Neural progenitor cell (in vitro differentiated cells): Measurements from ENCODE around the gene COL17A1. TPM values are rescaled to one million over a fixed set of nuclear protein-coding genes. Genes with fewer than 3 reads are reported as not detected.
A peak's percentile ranks its signal among the peaks of the same experiment; 100 is the strongest.

Experiments
- DNase-seq: peaks from one replicate; pipeline ENCODE4 v3.0.0-alpha.2; 2016; ENCODE audit warnings: low spot score
- H2AFZ ChIP-seq: fragments of 200-600 bp; sonication (generic); replicated peaks from 2 replicates; pipeline ENCODE4 v1.6.1; 2016; ENCODE audit warnings: antibody characterized with exemption
- H3F3A ChIP-seq: fragments of 200-600 bp; sonication (generic); 2 replicates; pipeline ENCODE4 v1.6.1; 2016; ENCODE audit warnings: antibody characterized with exemption, low read depth
- H3K27ac ChIP-seq: fragments of 200-600 bp; sonication (generic); 2 replicates; pipeline ENCODE4 v1.5.1; 2016; ENCODE audit warnings: mild to moderate bottlenecking
- H3K27me3 ChIP-seq: fragments of 200-600 bp; sonication (generic); 2 replicates; pipeline ENCODE4 v1.6.1; 2016; ENCODE audit warnings: mild to moderate bottlenecking, moderate library complexity
- H3K36me3 ChIP-seq: fragments of 200-600 bp; sonication (generic); 2 replicates; pipeline ENCODE4 v1.5.1; 2016
- H3K4me1 ChIP-seq: fragments of 200-600 bp; sonication (generic); 2 replicates; pipeline ENCODE4 v1.6.1; 2016; ENCODE audit warnings: mixed run types
- H3K4me2 ChIP-seq: fragments of 200-600 bp; sonication (generic); 2 replicates; pipeline ENCODE4 v1.6.1; 2016
- H3K4me3 ChIP-seq: fragments of 200-600 bp; sonication (generic); 2 replicates; pipeline ENCODE4 v1.5.1; 2016
- H3K79me2 ChIP-seq: fragments of 200-600 bp; sonication (generic); 2 replicates; pipeline ENCODE4 v1.6.1; 2016; ENCODE audit warnings: low read depth
- H3K9ac ChIP-seq: fragments of 200-600 bp; sonication (generic); 2 replicates; pipeline ENCODE4 v1.6.1; 2016
- H3K9me3 ChIP-seq: fragments of 200-600 bp; sonication (generic); 2 replicates; pipeline ENCODE4 v1.5.1; 2016; ENCODE audit warnings: low read depth
- H4K20me1 ChIP-seq: fragments of 200-600 bp; sonication (generic); 2 replicates; pipeline ENCODE4 v1.6.1; 2016; ENCODE audit warnings: low read depth
- H3K27ac Mint-ChIP-seq: 3 replicates; pipeline ENCODE4 v1.8.0; 2021; ENCODE audit warnings: mixed read lengths
- H3K27me3 Mint-ChIP-seq: 2 replicates; pipeline ENCODE4 v1.8.0; 2022; ENCODE audit warnings: low read depth, mild to moderate bottlenecking, inconsistent platforms, moderate library complexity, mixed read lengths; ENCODE audit not compliant: insufficient read depth
- H3K36me3 Mint-ChIP-seq: 3 replicates; pipeline ENCODE4 v1.8.0; 2021; ENCODE audit warnings: mixed read lengths
- H3K4me1 Mint-ChIP-seq: 3 replicates; pipeline ENCODE4 v1.8.0; 2021; ENCODE audit warnings: mixed read lengths
- H3K4me3 Mint-ChIP-seq: 3 replicates; pipeline ENCODE4 v1.8.0; 2021; ENCODE audit warnings: mild to moderate bottlenecking, moderate library complexity, mixed read lengths
- H3K9me3 Mint-ChIP-seq: 3 replicates; pipeline ENCODE4 v1.8.0; 2020; ENCODE audit warnings: mixed read lengths
- CTCF ChIP-seq: fragments of 200-600 bp; sonication (generic); IDR thresholded peaks from 2 replicates; pipeline ENCODE4 v1.5.1; 2017; ENCODE audit warnings: antibody characterized with exemption, mild to moderate bottlenecking
- EZH2 ChIP-seq: fragments of 200-600 bp; sonication (generic); IDR thresholded peaks from 2 replicates; pipeline ENCODE4 v1.6.1; 2017; ENCODE audit warnings: antibody characterized with exemption, mild to moderate bottlenecking, moderate library complexity
- EZH2phosphoT487 ChIP-seq: fragments of 200-600 bp; sonication (generic); IDR thresholded peaks from 2 replicates; pipeline ENCODE4 v1.6.1; 2017; ENCODE audit warnings: antibody characterized with exemption
- total RNA-seq: library from RNA; depleted of rRNA; stranded (reverse); fragments of >200 nt; gene quantifications from 2 replicates; pipeline ENCODE4 v1.2.3, GENCODE V29; 2015; ENCODE audit warnings: low replicate concordance

Gene COL17A1
- total RNA-seq, 1 donor from 2014 or later: 2.3 TPM

GRCh38 chr10:104028146-104028545, 57.5 kb downstream of the COL17A1 start:
- Mint-ChIP-seq H3K9me3 (no peaks in the 10 kb centered on the region), H3K36me3 (peaks cover 11% of the 10 kb centered on the region), H3K27ac (no peak overlapping the region), H3K4me1 (peaks cover 5% of the 10 kb centered on the region), H3K27me3 (no peaks in the 10 kb centered on the region), H3K4me3 (no peak overlapping the region)
- Histone ChIP-seq H3K9me3 (no peaks in the 10 kb centered on the region), H3K4me3 (no peak overlapping the region), H3K27me3 (no peaks in the 10 kb centered on the region), H2AFZ (no peak overlapping the region), H3K36me3 (no peaks in the 10 kb centered on the region), H3K79me2 (no peaks in the 10 kb centered on the region), H3K9ac (no peak overlapping the region), H3K27ac (no peak overlapping the region), H4K20me1 (no peaks in the 10 kb centered on the region), H3F3A (peaks cover 4% of the 10 kb centered on the region), H3K4me2 (no peak overlapping the region), H3K4me1 (peaks cover 14% of the 10 kb centered on the region)
- DNase-seq: peak; percentile 61
- no peak for TF ChIP-seq EZH2phosphoT487
- TF ChIP-seq EZH2: no peak
- TF ChIP-seq CTCF: peak; percentile 59

- no peak overlapping the region for H3K4me2 ChIP-seq
- no peaks in the 10 kb centered on the region for H3K9me3 Mint-ChIP-seq
- H3K4me3 Mint-ChIP-seq: no peak overlapping the region
- no peak overlapping the region for H3K9ac ChIP-seq
- H2AFZ ChIP-seq: no peak overlapping the region
- TF ChIP-seq CTCF (no peak), EZH2 (no peak), EZH2phosphoT487 (no peak)
- no peaks in the 10 kb centered on the region for H3K36me3 ChIP-seq
- no peaks in the 10 kb centered on the region for H3K79me2 ChIP-seq
- no peak overlapping the region for H3K27ac ChIP-seq
- no peaks in the 10 kb centered on the region for H3K9me3 ChIP-seq
- H3K4me1 Mint-ChIP-seq: no peaks in the 10 kb centered on the region
- H4K20me1 ChIP-seq: no peaks in the 10 kb centered on the region
- H3K4me3 ChIP-seq: no peak overlapping the region
- DNase-seq: no peak
- peaks cover 4% of the 10 kb centered on the region for H3F3A ChIP-seq
- H3K27me3 Mint-ChIP-seq: no peaks in the 10 kb centered on the region
- peaks cover 13% of the 10 kb centered on the region for H3K36me3 Mint-ChIP-seq
- peaks cover 4% of the 10 kb centered on the region for H3K4me1 ChIP-seq
- no peak overlapping the region for H3K27ac Mint-ChIP-seq
- H3K27me3 ChIP-seq: no peaks in the 10 kb centered on the region
These were observed 58.9 kb downstream of the COL17A1 start for GRCh38 chr10:104026762-104027161.

GRCh38 chr10:104025524-104025923, 60.2 kb downstream of the COL17A1 start:
- Histone ChIP-seq H3F3A (peaks cover 4% of the 10 kb centered on the region), H3K79me2 (no peaks in the 10 kb centered on the region), H3K4me2 (no peak overlapping the region), H2AFZ (no peak overlapping the region), H3K4me1 (no peaks in the 10 kb centered on the region), H3K36me3 (no peaks in the 10 kb centered on the region), H3K27ac (no peak overlapping the region), H3K9me3 (no peaks in the 10 kb centered on the region), H3K9ac (no peak overlapping the region), H4K20me1 (no peaks in the 10 kb centered on the region), H3K4me3 (no peak overlapping the region), H3K27me3 (no peaks in the 10 kb centered on the region)
- no peak for TF ChIP-seq EZH2
- no peak for TF ChIP-seq CTCF
- no peak for TF ChIP-seq EZH2phosphoT487
- Mint-ChIP-seq H3K27ac (no peak overlapping the region), H3K36me3 (peaks cover 14% of the 10 kb centered on the region), H3K4me3 (no peak overlapping the region), H3K9me3 (no peaks in the 10 kb centered on the region), H3K4me1 (no peaks in the 10 kb centered on the region), H3K27me3 (no peaks in the 10 kb centered on the region)
- no peak for DNase-seq

GRCh38 chr10:104022026-104022425, 63.7 kb downstream of the COL17A1 start:
- Histone ChIP-seq H3K27me3 (no peaks in the 10 kb centered on the region), H3K36me3 (no peaks in the 10 kb centered on the region), H3K4me2 (no peak overlapping the region), H4K20me1 (no peaks in the 10 kb centered on the region), H3K79me2 (no peaks in the 10 kb centered on the region), H3K27ac (no peak overlapping the region), H3K9me3 (no peaks in the 10 kb centered on the region), H3K4me3 (no peak overlapping the region), H2AFZ (no peak overlapping the region), H3K4me1 (no peaks in the 10 kb centered on the region), H3F3A (no peaks in the 10 kb centered on the region), H3K9ac (no peak overlapping the region)
- Mint-ChIP-seq H3K27me3 (no peaks in the 10 kb centered on the region), H3K4me1 (no peaks in the 10 kb centered on the region), H3K9me3 (no peaks in the 10 kb centered on the region), H3K4me3 (no peak overlapping the region), H3K27ac (no peak overlapping the region), H3K36me3 (peaks cover 13% of the 10 kb centered on the region)
- DNase-seq: no peak
- TF ChIP-seq CTCF (no peak), EZH2 (no peak), EZH2phosphoT487 (no peak)
